ENCODE measurements around the gene HIP1.
A peak's percentile ranks its signal among the peaks of the same experiment; 100 is the strongest.
"Not testable (repeated sequence)": the region's sequence is repeated elsewhere in the genome, so short reads cannot be mapped to it uniquely, and the experiment has no call there.

HIP1 gene

DNA sequence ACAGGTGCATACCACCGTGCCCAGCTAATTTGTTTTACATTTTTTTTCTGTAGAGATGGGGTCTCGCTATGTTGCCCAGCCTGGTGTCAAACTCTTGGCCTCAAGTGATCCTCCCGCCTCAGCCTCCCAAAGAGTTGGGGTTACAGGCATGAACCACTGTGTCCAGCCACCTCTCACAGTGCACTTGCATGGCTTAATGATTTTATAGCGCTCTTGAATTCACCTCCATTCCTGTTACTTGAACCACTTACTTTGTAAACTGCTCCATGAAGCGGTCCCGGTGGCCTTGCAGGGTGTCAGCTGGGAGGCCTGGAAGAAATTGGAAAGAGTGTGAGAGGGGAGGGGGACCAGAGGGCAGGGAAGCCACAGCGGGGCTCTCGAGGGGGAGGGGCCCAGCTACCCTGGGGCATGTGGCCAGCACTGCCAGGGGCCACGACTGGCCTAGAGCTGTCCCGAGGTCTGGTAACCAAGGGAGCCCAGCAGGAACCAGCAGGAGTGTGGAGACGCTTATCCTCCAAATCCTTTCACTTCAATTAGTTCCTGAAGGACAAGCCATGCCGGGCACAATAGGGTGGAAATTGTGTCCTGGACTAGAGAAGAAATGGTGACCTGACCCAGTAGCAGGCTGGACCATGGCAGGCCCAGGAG, 170.7 kb downstream of the HIP1 start:
- no peak for DNase-seq

- no peak for DNase-seq
Measured at GRCh38 chr7:75565132-75565837, 173.5 kb downstream of the HIP1 start.

DNA sequence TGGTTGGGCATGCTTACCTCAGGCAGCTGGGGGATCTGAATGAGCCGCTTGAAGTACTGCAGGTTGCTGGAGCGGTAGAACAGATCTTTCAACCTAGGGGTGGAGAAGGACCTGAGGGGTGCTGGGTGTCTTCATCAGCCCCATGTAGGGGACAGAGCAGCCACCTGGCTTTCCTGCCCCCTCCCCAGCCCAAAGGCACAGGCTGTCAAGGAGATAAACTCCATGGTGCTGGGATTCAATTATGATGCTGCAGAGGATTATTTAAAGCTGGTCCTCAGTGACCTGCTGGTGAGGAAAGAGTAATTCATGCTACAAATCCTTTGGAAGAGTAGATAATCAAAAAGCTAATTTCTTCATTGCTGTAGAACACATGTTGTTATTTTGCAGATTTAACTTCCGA, 175.6 kb downstream of the HIP1 start:
- DNase-seq: no peak

GRCh38 chr7:75559976-75560365, 178.8 kb downstream of the HIP1 start:
- DNase-seq: no peak

DNA sequence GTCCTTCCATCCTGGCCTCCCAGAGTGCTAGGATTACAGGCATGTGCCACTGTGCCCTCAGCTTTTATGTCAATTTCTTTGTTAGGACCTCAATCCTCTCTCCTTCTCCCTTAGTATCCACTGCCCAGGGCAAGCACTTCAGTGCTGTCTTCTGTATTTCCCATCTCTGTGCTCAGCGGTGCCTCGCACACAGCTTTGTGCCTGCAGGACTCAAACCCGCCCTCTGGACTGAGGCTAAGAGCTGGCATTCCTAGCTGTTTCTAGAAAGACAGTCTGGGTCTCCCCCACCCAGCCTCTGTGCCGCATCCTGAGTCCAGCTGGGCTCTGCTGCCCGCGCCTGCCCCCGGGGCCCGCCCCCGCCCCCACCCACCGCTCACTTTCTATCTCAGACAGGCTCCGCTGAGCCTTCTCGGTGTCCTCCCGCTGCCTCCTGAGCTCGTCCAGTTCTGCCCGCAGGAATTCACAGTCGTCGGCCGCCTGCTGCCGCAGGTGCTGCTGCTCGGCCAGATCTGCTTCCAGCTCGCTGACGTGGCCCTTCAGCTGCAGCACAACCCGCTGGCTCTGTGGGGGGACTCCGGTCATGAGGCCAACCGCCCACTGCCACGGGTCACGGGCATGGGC, 179.3 kb downstream of the HIP1 start:
- DNase-seq: no peak

DNA sequence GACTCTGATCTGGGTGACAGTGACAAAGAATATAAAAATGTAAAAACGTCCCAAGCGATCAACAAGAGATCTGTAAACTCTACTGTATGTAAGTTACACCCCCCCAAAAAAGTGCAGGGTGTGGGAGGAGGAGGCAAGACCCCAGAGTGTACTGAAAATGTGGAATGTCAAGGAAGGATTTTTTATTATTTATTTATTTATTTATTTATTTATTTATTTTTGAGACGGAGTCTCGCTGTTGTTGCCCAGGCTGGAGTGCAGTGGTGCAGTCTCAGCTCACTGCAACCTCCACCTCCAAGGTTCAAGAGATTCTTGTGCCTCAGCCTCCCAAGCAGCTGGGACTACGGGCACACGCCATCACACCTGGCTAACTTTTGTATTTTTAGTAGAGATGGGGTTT, 181.9 kb downstream of the HIP1 start:
- not testable (repeated sequence) for DNase-seq

DNA sequence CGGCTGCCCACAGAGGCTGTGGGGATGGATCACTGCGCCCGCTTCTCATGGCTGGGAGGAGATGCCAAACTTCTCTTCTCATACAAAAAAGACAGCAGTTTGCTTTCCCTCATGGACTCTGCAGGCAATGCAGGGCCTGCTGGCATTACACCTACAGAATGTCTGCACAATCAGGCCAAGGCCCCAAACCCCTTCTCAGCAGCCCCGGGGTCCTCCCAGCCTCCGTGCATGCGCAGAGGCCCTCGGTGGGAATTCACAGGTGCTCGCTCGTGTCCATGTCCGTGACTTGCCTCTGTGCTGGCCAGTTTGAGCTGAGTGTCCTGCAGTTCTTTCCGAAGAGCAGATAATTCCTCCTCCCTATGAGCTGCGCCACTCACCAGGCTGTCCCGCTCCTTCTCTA, 183.0 kb downstream of the HIP1 start:
- DNase-seq: no peak

DNA sequence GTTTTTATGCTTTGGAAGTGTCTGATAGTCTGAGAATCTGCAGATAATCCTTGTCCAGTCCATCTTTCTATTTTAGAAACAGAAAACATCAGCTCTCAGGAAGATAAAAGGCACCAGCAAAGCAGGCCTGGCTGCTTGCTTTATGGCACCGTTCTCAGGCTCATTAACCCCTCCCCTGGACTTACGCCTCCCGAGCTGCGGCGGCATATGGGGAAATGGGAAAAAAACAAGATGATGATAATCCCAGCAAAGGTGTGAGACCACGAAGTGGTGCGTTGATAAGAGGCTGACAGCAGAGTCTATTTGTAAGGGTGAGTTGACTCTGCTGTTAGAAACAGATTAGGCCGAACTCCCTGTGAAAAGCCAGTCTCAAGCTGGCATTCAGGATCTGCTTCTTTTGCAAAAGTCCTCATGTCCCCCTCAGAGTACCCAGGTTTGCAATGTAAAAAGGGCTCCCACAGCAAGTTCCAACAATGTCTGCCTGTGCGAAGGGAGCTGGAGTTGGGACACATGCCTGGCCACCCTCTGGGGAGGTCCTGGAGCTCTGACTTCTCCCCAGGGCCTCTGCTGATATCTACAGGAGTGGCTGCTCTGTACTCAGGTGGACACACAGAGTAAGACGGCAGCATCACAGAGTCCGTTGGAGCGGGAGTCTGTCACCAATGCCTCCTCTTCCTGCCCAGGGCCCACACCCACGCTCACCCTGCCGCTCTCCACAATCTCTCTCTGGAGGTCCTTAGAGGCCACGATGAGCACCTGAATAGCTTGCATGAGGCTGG, 192.3 kb downstream of the HIP1 start:
- DNase-seq: no peak

DNA sequence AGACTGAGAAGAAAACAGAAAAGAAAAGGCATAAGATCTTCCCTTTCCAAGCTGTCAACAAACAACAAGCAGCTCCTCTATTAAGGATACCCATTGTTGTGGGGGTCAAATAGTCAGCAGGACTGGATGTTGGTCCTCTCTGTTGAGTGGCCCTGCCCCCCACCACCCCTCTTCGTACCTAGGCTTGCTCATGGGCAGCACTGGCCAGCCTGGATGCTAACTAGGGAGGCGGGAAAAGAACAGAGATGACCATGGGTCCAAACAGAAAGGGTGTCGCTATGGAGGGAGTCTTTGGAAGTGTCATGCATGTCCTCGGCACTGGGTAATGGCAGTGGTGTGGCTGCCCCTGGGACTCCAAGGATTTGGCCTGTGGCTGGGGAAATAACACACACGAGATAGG, 201.0 kb downstream of the HIP1 start:
- no peak for DNase-seq

GRCh38 chr7:75536940-75537538, 201.7 kb downstream of the HIP1 start:
- no peak for DNase-seq

- no peak for DNase-seq
Measured at GRCh38 chr7:75536491-75536890, 202.2 kb downstream of the HIP1 start.

DNA sequence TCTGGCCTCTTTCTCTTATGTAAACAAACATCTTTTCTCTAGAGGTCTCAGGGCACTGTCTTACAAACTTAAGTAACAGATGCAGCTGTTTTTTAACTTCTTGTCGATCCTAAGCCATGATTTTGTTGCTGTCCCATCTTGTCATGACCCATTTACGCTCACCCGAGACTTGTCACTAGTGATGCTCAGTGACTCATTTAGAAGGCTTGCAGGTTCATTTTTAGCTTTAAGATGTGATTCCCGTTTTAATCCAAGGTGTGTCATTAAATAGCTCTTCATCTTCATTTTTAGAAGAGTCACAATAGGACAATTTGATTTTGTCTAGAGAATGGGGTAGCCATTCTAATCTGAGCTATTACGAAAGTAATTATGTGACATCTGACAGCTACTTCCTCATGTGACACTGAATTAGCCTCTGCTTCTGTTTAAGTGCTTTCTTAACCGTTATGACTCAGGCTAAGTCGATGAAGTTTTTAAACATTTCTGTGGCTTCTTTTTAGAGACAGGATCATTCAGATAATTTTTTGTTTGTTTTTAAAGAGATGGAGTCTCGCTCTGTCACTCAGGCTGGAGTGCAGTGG, 203.9 kb downstream of the HIP1 start:
- no peak for DNase-seq

- DNase-seq: no peak
Measured at GRCh38 chr7:75533926-75534325, 204.8 kb downstream of the HIP1 start.

DNA sequence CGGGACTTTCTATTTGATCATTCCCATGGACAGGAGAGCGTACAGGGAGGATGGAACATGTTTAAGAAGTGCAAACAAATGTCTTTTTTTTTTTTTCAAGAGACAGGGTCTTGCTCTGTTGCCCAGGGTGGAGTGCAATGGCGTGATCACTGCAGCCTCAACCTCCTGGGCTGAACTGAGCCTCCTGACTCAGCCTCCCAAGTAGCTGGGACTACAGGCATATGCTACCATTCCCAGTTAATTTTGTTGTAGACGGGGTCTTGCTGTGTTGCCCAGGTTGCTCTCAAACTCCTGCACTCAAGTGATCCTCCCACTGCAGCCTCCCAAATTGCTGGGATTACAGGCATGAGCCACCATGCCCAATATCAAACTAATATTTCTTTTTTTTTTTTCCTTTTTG, 206.1 kb downstream of the HIP1 start:
- DNase-seq: no peak

GRCh38 chr7:75531359-75531821, 207.4 kb downstream of the HIP1 start:
- no peak for DNase-seq

GRCh38 chr7:75527224-75527722, 211.5 kb downstream of the HIP1 start:
- DNase-seq: not testable (repeated sequence)

DNA sequence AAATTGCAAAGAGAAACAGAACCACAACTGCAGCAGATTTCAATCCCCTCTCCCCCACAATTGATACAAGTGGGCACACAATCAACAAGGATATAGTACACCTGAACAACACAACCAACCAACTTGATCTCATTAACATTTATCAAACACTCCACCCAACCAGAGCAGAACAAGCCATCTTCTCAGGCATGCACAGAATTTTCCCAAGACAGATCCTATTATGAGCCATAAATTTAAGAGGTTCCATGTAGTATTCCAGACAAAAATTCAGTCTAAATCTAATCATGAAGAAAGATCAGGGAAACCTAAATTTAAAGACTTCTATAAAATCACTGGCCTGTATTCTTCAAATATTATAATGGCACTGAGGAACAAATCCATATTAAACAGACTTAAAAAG, 217.0 kb downstream of the HIP1 start:
- not testable (repeated sequence) for DNase-seq

GRCh38 chr7:75518842-75519241, 219.9 kb downstream of the HIP1 start:
- DNase-seq: not testable (repeated sequence)

- DNase-seq: not testable (repeated sequence)
Measured at GRCh38 chr7:75509033-75509432, 229.7 kb downstream of the HIP1 start.

DNA sequence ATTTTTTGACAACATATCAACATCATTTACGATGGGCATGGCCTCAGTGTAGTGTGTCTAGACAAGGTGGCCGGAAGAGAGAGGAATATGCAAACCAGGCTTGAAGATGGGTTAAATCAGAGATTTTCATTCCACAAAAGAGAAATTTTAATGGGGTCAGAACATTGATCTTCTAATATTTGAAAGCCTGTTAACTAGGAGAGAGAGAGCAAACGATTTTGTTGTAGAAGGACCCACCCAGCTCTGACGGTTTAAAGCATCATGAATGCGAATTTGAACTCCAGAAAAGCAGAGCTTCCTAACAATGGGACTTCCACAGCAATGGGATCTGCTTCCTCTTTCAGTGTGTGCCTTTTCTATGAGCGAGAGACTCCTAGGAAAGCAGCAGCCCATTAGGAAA, 246.7 kb downstream of the HIP1 start, which contains the start of gene SPDYE5:
TSS of gene SPDYE5 (plus strand) at position 301 of the 400 bp plus-strand sequence. CDS start 1,728 bp downstream, outside the sequence.
- not testable (repeated sequence) for DNase-seq

DNA sequence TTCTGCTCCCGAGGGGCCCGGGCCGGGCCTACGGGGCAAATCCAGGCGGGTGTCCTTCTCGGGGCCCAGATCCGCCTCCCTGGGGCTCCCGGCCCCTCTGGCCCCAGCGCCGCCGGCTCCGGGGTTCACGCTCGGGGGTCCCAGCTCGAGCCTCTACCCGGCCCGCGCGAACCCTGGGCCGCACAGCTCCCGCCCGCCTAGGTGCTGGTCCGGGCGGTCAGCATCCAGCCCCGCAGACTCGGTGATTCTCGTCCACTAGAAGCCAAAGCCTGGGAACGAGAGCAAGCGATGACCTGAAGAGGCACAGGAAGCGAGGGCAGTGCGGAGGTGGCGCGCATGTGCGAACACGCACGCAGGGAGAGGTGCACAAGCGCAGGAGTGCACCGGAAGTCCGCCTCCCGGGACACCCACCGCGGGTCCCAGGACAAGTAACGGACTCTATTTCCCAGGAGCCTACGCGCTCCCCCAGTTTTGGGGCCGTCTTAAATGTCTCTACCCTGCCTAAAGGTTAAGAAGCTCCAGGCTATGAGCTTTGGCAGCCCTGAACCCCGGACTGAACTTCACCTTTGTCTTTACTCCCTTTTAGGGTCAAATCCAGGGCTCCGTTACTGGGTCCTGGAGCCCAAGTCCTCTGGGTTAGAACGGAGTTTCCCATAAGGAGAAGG, 252.6 kb downstream of the HIP1 start, which contains the start of gene POM121C:
TSS of gene POM121C (minus strand) at position 321 of the 665 bp plus-strand sequence. CDS start 44,803 bp downstream, outside the sequence.
- peak; percentile 82 for DNase-seq

Data from activated T-cell treated with anti-CD3 and anti-CD28 coated beads, Interleukin-2, amount 50 U/mL, for 1 hour (primary cell).